Stimulated activated naive CD4-positive, alpha-beta T cell treated with Interleukin-2 at 50 U/mL for 16 hours (primary cell): ENCODE measurements around the gene PLA2G12B.
"Not testable (repeated sequence)": the region's sequence is repeated elsewhere in the genome, so short reads cannot be mapped to it uniquely, and the experiment has no call there.

Experiments
- DNase-seq: peaks from one replicate; lab custom pipeline; 2025; lab: John Stamatoyannopoulos, UW

The PLA2G12B gene

GRCh38 chr10:72954596-72955554, at the start of gene PLA2G12B:
TSS of gene PLA2G12B (minus strand) at chr10:72954806. CDS start at chr10:72954685, 121 bp downstream.
- DNase-seq = no peak

GRCh38 chr10:73003822-73004221, 49.2 kb upstream of the PLA2G12B start:
- no peak for DNase-seq

GRCh38 chr10:73000973-73001372, 46.4 kb upstream of the PLA2G12B start:
- no peak for DNase-seq

GRCh38 chr10:72997099-72997498, 42.5 kb upstream of the PLA2G12B start:
- no peak for DNase-seq

GRCh38 chr10:72995459-72995858, 40.9 kb upstream of the PLA2G12B start:
- DNase-seq = not testable (repeated sequence)

GRCh38 chr10:72989771-72990170, 35.2 kb upstream of the PLA2G12B start:
- not testable (repeated sequence) for DNase-seq

- DNase-seq = not testable (repeated sequence)
Measured at GRCh38 chr10:72984618-72985017, 30.0 kb upstream of the PLA2G12B start.

GRCh38 chr10:72981882-72982529, 27.4 kb upstream of the PLA2G12B start:
- no peak for DNase-seq

GRCh38 chr10:72981028-72981881, 26.6 kb upstream of the PLA2G12B start:
- no peak for DNase-seq

- DNase-seq = no peak
Measured at GRCh38 chr10:72980348-72980747, 25.7 kb upstream of the PLA2G12B start.

- DNase-seq = no peak
Measured at GRCh38 chr10:72979709-72980108, 25.1 kb upstream of the PLA2G12B start.

GRCh38 chr10:72976886-72977285, 22.3 kb upstream of the PLA2G12B start:
- DNase-seq = no peak

GRCh38 chr10:72956001-72956400, 1.4 kb upstream of the PLA2G12B start:
- no peak for DNase-seq

- DNase-seq = no peak
Measured at GRCh38 chr10:72954230-72954595, 393 bp downstream of the PLA2G12B start.

- DNase-seq = no peak
Measured at GRCh38 chr10:72953687-72954086, 919 bp downstream of the PLA2G12B start.

- no peak for DNase-seq
Measured at GRCh38 chr10:72952642-72953158, 1.9 kb downstream of the PLA2G12B start.

- no peak for DNase-seq
Measured at GRCh38 chr10:72952189-72952588, 2.4 kb downstream of the PLA2G12B start.

- no peak for DNase-seq
Measured at GRCh38 chr10:72951760-72952159, 2.8 kb downstream of the PLA2G12B start.

GRCh38 chr10:72948762-72949161, 5.8 kb downstream of the PLA2G12B start:
- DNase-seq = no peak

GRCh38 chr10:72946963-72947362, 7.6 kb downstream of the PLA2G12B start:
- DNase-seq = no peak

GRCh38 chr10:72943498-72944234, 10.9 kb downstream of the PLA2G12B start:
- no peak for DNase-seq
